ENCODE data around the gene TMEM88. TPM values are rescaled to one million over a fixed set of nuclear protein-coding genes. Genes with fewer than 3 reads are reported as not detected.

The TMEM88 gene
- total RNA-seq, 1 experiment from 2014 or later = 2.8 TPM

DNA sequence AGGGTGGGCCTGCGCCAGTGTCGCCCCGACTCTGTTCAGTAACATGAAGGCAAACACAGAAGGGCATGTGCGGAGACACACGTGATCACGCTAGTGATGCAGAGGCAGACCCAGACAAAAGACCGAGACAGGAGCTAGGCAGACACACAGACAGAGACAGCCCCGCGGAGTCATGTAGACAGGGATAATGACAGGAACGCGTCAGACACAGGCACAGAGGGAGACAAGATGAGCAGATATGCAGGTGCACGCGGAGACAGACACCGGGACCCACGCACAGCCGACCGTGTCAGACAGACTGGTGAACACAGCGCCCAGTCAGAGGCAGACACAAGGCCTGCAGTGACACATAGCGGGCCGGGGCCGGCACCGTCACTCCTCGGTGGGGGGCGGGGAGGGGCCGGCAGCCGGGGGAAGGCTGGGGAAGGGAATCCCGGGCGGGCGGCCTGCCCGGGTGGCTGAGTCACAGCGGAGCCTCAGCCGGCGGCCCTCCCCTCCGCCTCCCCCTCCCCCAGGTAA, 13.4 kb upstream of the TMEM88 start:
- Histone ChIP-seq H3K27me3 (ENCODE audit: insufficient read depth, low read length) (no peaks in the 10 kb centered on the region), H3K9me2 (ENCODE audit: insufficient read depth) (no peaks in the 10 kb centered on the region), H4K20me1 (ENCODE audit: insufficient read depth) (no peaks in the 10 kb centered on the region), H3K4me1 (ENCODE audit: control insufficient read depth in 1 of 2, insufficient read depth in 2 of 2, low read length in 2 of 2) (peaks cover 41 to 63% of the 10 kb centered on the region in 2 experiments), H3K36me3 (ENCODE audit: control insufficient read depth in 1 of 2, insufficient read depth in 2 of 2, low read length in 2 of 2) (peaks cover 0 to 4% of the 10 kb centered on the region in 2 experiments; a peak in 2 of 4 replicates), H3K27ac (ENCODE audit: low read depth, low read length) (peak overlapping the region; percentile 97), H3K9ac (ENCODE audit: low read length) (peak overlapping the region; percentile 99), H2AFZ (ENCODE audit: low read depth, low read length, poor library complexity, severe bottlenecking) (no peak overlapping the region), H3K4me2 (ENCODE audit: low read length) (peak overlapping the region; percentile 99), H3K4me3 (replicated peaks in 1 of 2; ENCODE audit: low read depth in 1 of 2, low read length in 2 of 2) (peak overlapping the region; percentile 92 to 94), H3K79me2 (ENCODE audit: insufficient read depth, low read length) (peaks cover 61% of the 10 kb centered on the region), H3K9me3 (ENCODE audit: control insufficient read depth in 1 of 2, insufficient read depth in 1 of 2, low read depth in 1 of 2, low read length in 2 of 2) (no peaks in the 10 kb centered on the region)
- intact Hi-C loops (cut with micrococcal nuclease) = loop anchor here (5.0 kb wide), 1 partner anchor 99 kb away; no protein-coding TSS in a partner anchor
- POLR2A ChIA-PET = interaction anchor here (0.6 to 2.5 kb wide), 4 partner anchors 10 to 217 kb away, joined by 3 to 15 read pairs (median 6); partner anchors contain the start of gene NAA38
- 0 out of 2 replicates have a peak, but pooled peaks have one; percentile 48 for TF ChIP-seq ZFX (IDR thresholded peaks at IDR 0.05)
- no peak for TF ChIP-seq MAX (IDR thresholded peaks at IDR 0.05)
- TF ChIP-seq POLR2AphosphoS5 (IDR thresholded peaks at IDR 0.05; ENCODE audit: low read depth, low read length) = peak; percentile 60
- RAD21 ChIA-PET (ENCODE audit: low non-redundant PET in 1 of 2, low total read pairs in 2 of 2, uncharacterized antibody in 2 of 2, unreplicated experiment in 2 of 2) = interaction anchor here in 1 of 2 experiments (1.9 kb wide), 1 partner anchor 16 kb away, joined by 4 read pairs; no protein-coding TSS in a partner anchor
- DNase-seq (ENCODE audit: low read depth, low spot score) (no peak), ATAC-seq (peak; percentile 18)
- no TSS peak for BruUV-seq (replicated peaks)
- CTCF ChIA-PET = interaction anchor here (0.6 to 1.0 kb wide), 2 partner anchors 147 to 438 kb away, joined by 3 to 4 read pairs; partner anchors contain the start of gene TMEM256

GRCh38 chr17:7841915-7842379, 12.9 kb upstream of the TMEM88 start:
- POLR2A ChIA-PET = interaction anchor here (0.6 to 2.5 kb wide), 6 partner anchors 8 to 217 kb away, joined by 3 to 15 read pairs (median 6); partner anchors contain the start of genes KDM6B and NAA38
- H3K9me2 ChIP-seq (ENCODE audit: insufficient read depth) = no peaks in the 10 kb centered on the region
- no peak overlapping the region for H2AFZ ChIP-seq (ENCODE audit: low read depth, low read length, poor library complexity, severe bottlenecking)
- peaks cover 41 to 58% of the 10 kb centered on the region in 2 experiments for H3K4me1 ChIP-seq (ENCODE audit: control insufficient read depth in 1 of 2, insufficient read depth in 2 of 2, low read length in 2 of 2)
- RAD21 ChIA-PET (ENCODE audit: low non-redundant PET in 1 of 2, low total read pairs in 2 of 2, uncharacterized antibody in 2 of 2, unreplicated experiment in 2 of 2) = interaction anchor here in 1 of 2 experiments (1.9 kb wide), 1 partner anchor 17 kb away, joined by 4 read pairs; no protein-coding TSS in a partner anchor
- no peaks in the 10 kb centered on the region for H4K20me1 ChIP-seq (ENCODE audit: insufficient read depth)
- peak overlapping the region; percentile 99 for H3K4me2 ChIP-seq (ENCODE audit: low read length)
- H3K9ac ChIP-seq (ENCODE audit: low read length) = peak overlapping the region; percentile 99
- H3K27ac ChIP-seq (ENCODE audit: low read depth, low read length) = peak overlapping the region; percentile 97
- CTCF ChIA-PET = interaction anchor here (0.6 to 1.1 kb wide), 3 partner anchors 147 to 438 kb away, joined by 3 to 4 read pairs (median 3); partner anchors contain the start of gene TMEM256
- H3K36me3 ChIP-seq (ENCODE audit: control insufficient read depth in 1 of 2, insufficient read depth in 2 of 2, low read length in 2 of 2) = peaks cover 0 to 9% of the 10 kb centered on the region in 2 experiments; a peak in 3 of 4 replicates
- intact Hi-C loops (cut with micrococcal nuclease) = loop anchor here (5.0 kb wide), 1 partner anchor 100 kb away; no protein-coding TSS in a partner anchor
- DNase-seq (ENCODE audit: low read depth, low spot score) (peak; percentile 79), ATAC-seq (peak; percentile 26)
- H3K9me3 ChIP-seq (ENCODE audit: control insufficient read depth in 1 of 2, insufficient read depth in 1 of 2, low read depth in 1 of 2, low read length in 2 of 2) = no peaks in the 10 kb centered on the region
- H3K4me3 ChIP-seq (replicated peaks in 1 of 2; ENCODE audit: low read depth in 1 of 2, low read length in 2 of 2) = peak overlapping the region; percentile 92 to 94
- no peaks in the 10 kb centered on the region for H3K27me3 ChIP-seq (ENCODE audit: insufficient read depth, low read length)
- BruUV-seq (replicated peaks) = no TSS peak
- peaks cover 62% of the 10 kb centered on the region for H3K79me2 ChIP-seq (ENCODE audit: insufficient read depth, low read length)
- TF ChIP-seq ZFX (IDR thresholded peaks at IDR 0.05) = peak; percentile 36; the same call in 1 of the 2 replicates
- no peak for TF ChIP-seq MAX (IDR thresholded peaks at IDR 0.05)
- no peak for TF ChIP-seq SP1 (IDR thresholded peaks at IDR 0.05; ENCODE audit: low read depth)
- TF ChIP-seq TCF7L2 (IDR thresholded peaks at IDR 0.05; ENCODE audit: borderline replicate concordance, extremely low read depth, insufficient read depth, insufficient read length) = peak; percentile 24
- TF ChIP-seq ZBTB33 (IDR thresholded peaks at IDR 0.05; ENCODE audit: extremely low read depth, insufficient replicate concordance, low read length) = no peak
- no peak for TF ChIP-seq SIN3A (IDR thresholded peaks at IDR 0.05; ENCODE audit: low read depth)
- TF ChIP-seq, protein P1, sequence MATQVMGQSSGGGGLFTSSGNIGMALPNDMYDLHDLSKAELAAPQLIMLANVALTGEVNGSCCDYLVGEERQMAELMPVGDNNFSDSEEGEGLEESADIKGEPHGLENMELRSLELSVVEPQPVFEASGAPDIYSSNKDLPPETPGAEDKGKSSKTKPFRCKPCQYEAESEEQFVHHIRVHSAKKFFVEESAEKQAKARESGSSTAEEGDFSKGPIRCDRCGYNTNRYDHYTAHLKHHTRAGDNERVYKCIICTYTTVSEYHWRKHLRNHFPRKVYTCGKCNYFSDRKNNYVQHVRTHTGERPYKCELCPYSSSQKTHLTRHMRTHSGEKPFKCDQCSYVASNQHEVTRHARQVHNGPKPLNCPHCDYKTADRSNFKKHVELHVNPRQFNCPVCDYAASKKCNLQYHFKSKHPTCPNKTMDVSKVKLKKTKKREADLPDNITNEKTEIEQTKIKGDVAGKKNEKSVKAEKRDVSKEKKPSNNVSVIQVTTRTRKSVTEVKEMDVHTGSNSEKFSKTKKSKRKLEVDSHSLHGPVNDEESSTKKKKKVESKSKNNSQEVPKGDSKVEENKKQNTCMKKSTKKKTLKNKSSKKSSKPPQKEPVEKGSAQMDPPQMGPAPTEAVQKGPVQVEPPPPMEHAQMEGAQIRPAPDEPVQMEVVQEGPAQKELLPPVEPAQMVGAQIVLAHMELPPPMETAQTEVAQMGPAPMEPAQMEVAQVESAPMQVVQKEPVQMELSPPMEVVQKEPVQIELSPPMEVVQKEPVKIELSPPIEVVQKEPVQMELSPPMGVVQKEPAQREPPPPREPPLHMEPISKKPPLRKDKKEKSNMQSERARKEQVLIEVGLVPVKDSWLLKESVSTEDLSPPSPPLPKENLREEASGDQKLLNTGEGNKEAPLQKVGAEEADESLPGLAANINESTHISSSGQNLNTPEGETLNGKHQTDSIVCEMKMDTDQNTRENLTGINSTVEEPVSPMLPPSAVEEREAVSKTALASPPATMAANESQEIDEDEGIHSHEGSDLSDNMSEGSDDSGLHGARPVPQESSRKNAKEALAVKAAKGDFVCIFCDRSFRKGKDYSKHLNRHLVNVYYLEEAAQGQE (IDR thresholded peaks at IDR 0.05; ENCODE audit: low read depth) = no peak

Measured in HCT116 (cell line).